Mammary epithelial cell (primary cell): ENCODE results near the gene GPANK1.

ENCODE experiments used
- CTCF ChIP-seq, 2 donors: IDR thresholded peaks in 1 of 2; conservative IDR thresholded peaks in 1 of 2; 2 replicates each; pipeline ENCODE4 v1.5.1; 2011 to 2012; ENCODE audit warnings: inconsistent platforms in 2 of 2, low read length in 2 of 2, mild to moderate bottlenecking in 2 of 2, control low read depth in 1 of 2, low read depth in 1 of 2; ENCODE audit not compliant: insufficient read depth in 1 of 2; ENCODE audit errors: extremely low read depth in 1 of 2
- EZH2 ChIP-seq: IDR thresholded peaks from 2 replicates; pipeline ENCODE4 v1.6.1; 2012; ENCODE audit warnings: low read length, inconsistent platforms, borderline replicate concordance

- TF ChIP-seq CTCF (conservative IDR thresholded peaks at IDR 0.05 in 1 of 2, IDR thresholded peaks at IDR 0.05 in 1 of 2; ENCODE audit: extremely low read depth in 1 of 2, insufficient read depth in 1 of 2, low read depth in 1 of 2, low read length in 2 of 2) (no peak), EZH2 (no peak)
These were observed at the start of gene GPANK1 for GRCh38 chr6:31664790-31665500.
